Measurements from ENCODE around the gene TARBP2.

- TF ChIP-seq CTCF (IDR thresholded peaks at IDR 0.05) (no peak), POLR2A (IDR thresholded peaks at IDR 0.05) (no peak), EP300 (IDR thresholded peaks at IDR 0.05) (no peak)
Observed at GRCh38 chr12:53497461-53497860, 3.6 kb upstream of the TARBP2 start.
